ENCODE results near the gene RRP7A.

The RRP7A gene

DNA sequence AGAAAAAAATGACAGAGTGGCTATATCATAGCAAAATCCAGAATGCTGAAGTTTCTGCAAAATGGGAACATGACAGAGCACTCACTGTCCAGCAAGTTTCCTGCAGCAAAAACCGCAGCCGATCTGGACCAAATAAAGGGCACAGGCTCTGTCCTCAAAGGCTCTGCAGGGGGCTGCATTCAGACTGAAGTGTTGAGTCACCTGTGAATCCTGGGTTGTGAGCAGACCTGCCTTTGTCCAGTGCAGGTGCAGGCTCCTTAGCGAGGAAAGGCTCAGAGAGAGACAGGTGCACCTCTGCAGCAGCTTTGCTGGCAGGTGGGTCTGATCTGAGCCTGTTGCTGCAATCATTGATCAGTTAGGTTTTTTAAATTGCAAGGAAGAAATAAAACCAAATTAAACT is 58.1 kb downstream of the RRP7A start:
- Histone ChIP-seq H3K4me1 (ENCODE audit: low read depth, poor library complexity, severe bottlenecking) (no peaks in the 10 kb centered on the region), H3K4me3 (IDR thresholded peaks at IDR 0.05; ENCODE audit: insufficient read depth, low read depth, low read length) (no peak overlapping the region), H3K9ac (no peak overlapping the region), H3K4me2 (no peak overlapping the region), H4K20me1 (ENCODE audit: insufficient read depth) (no peaks in the 10 kb centered on the region), H3K27me3 (ENCODE audit: insufficient read depth, low read depth) (no peaks in the 10 kb centered on the region; the same call in 1 of the 2 replicates), H2AFZ (ENCODE audit: low read depth) (no peak overlapping the region), H3K27ac (no peak overlapping the region), H3K79me2 (ENCODE audit: insufficient read depth, low read depth) (no peaks in the 10 kb centered on the region), H3K36me3 (ENCODE audit: insufficient read depth) (no peaks in the 10 kb centered on the region)
- no peak for TF ChIP-seq CTCF (conservative IDR thresholded peaks at IDR 0.05; ENCODE audit: low read depth, low read length)
